Sciatic nerve (tissue), 2 donors: ENCODE results near the gene RHOU. TPM values are rescaled to one million over a fixed set of nuclear protein-coding genes. Genes with fewer than 3 reads are reported as not detected.
A peak's percentile ranks its signal among the peaks of the same experiment; 100 is the strongest.
"Not testable (repeated sequence)": the region's sequence is repeated elsewhere in the genome, so short reads cannot be mapped to it uniquely, and the experiment has no call there.

Source experiments
- ATAC-seq: fragments of 200-7000 bp; cut with Tn5 transposase; one replicate; pipeline ENCODE4 v1.9.1; 2020; ENCODE audit warnings: mild to moderate bottlenecking, moderate library complexity
- DNase-seq: peaks from one replicate; pipeline ENCODE4 v3.0.0-alpha.2; 2020; ENCODE audit warnings: low spot score
- intact Hi-C: fragments of 100-400 bp; cut with DNase I; formaldehyde crosslinking; loops from one replicate; pipeline ENCODE4 v1.14.2; 2022
- total RNA-seq: library from RNA; stranded (reverse); fragmentation: NEBNext Ultra II Directional; extraction: Animal tissue kit (Norgen Biotek cat#: 25700); gene quantifications from one replicate; pipeline ENCODE4 v1.2.1, GENCODE V29; 2021
- donor health status: DM: no; HTN: no; CAD: no.
- donor health status: DM: no; HTN: no; CAD: no.

RHOU gene
- total RNA-seq, 1 donor from 2014 or later, result 21.8 TPM

- DNase-seq (no peak), ATAC-seq (no peak)
- intact Hi-C loops, result no loop called here
Measured at GRCh38 chr1:228753287-228753686, 18.0 kb downstream of the RHOU start.

- ATAC-seq, result peak; percentile 62
Measured at GRCh38 chr1:228753786-228754360, 18.6 kb downstream of the RHOU start.

GRCh38 chr1:228754646-228755268 is 19.5 kb downstream of the RHOU start:
- no peak for DNase-seq
- ATAC-seq, result no peak
- intact Hi-C loops, result no loop called here

More at GRCh38 chr1:228753786-228754360, 18.6 kb downstream of the RHOU start:
- intact Hi-C loops, result no loop called here
- no peak for DNase-seq

GRCh38 chr1:228755800-228756199 is 20.5 kb downstream of the RHOU start:
- ATAC-seq (no peak), DNase-seq (no peak)
- intact Hi-C loops, result no loop called here

GRCh38 chr1:228756457-228756856 is 21.2 kb downstream of the RHOU start:
- no peak for ATAC-seq
- DNase-seq, result no peak
- intact Hi-C loops, result no loop called here

GRCh38 chr1:228758447-228758846 is 23.2 kb downstream of the RHOU start:
- DNase-seq (no peak), ATAC-seq (peak; percentile 32)
- intact Hi-C loops, result no loop called here

- intact Hi-C loops, result no loop called here
- DNase-seq (no peak), ATAC-seq (no peak)
Measured at GRCh38 chr1:228760979-228761378, 25.7 kb downstream of the RHOU start.

GRCh38 chr1:228763561-228763960 is 28.3 kb downstream of the RHOU start:
- ATAC-seq, result no peak
- DNase-seq, result no peak
- intact Hi-C loops, result no loop called here

- DNase-seq (no peak), ATAC-seq (no peak)
- intact Hi-C loops, result no loop called here
Measured at GRCh38 chr1:228765168-228765946, 30.1 kb downstream of the RHOU start.

GRCh38 chr1:228766788-228767187 is 31.5 kb downstream of the RHOU start:
- no peak for DNase-seq
- intact Hi-C loops, result no loop called here
- no peak for ATAC-seq

GRCh38 chr1:228767636-228768354 is 32.5 kb downstream of the RHOU start:
- intact Hi-C loops, result no loop called here
- DNase-seq (no peak), ATAC-seq (no peak)

GRCh38 chr1:228768355-228769000 is 33.2 kb downstream of the RHOU start:
- intact Hi-C loops, result no loop called here
- no peak for ATAC-seq
- DNase-seq, result no peak

GRCh38 chr1:228770779-228771223 is 35.5 kb downstream of the RHOU start:
- intact Hi-C loops, result no loop called here
- ATAC-seq (no peak), DNase-seq (no peak)

- no peak for ATAC-seq
- intact Hi-C loops, result no loop called here
- no peak for DNase-seq
Measured at GRCh38 chr1:228772516-228773212, 37.4 kb downstream of the RHOU start.

- intact Hi-C loops, DNase-seq: not testable (repeated sequence)
- ATAC-seq, result peak; percentile 13
Measured at GRCh38 chr1:228775946-228776345, 40.7 kb downstream of the RHOU start.

- DNase-seq (no peak), ATAC-seq (peak; percentile 76)
- intact Hi-C loops, result no loop called here
Measured at GRCh38 chr1:228776449-228776848, 41.2 kb downstream of the RHOU start.

GRCh38 chr1:228777236-228777635 is 42.0 kb downstream of the RHOU start:
- ATAC-seq (no peak), DNase-seq (no peak)
- intact Hi-C loops, result no loop called here

- intact Hi-C loops, result no loop called here
- no peak for DNase-seq
- no peak for ATAC-seq
Measured at GRCh38 chr1:228778026-228778425, 42.7 kb downstream of the RHOU start.

GRCh38 chr1:228778466-228778865 is 43.2 kb downstream of the RHOU start:
- intact Hi-C loops, result no loop called here
- DNase-seq (no peak), ATAC-seq (no peak)
